GM12878 (cell line): ENCODE measurements around the gene IRAK2. TPM values are rescaled to one million over a fixed set of nuclear protein-coding genes. Genes with fewer than 3 reads are reported as not detected.

ENCODE experiments used
- ATAC-seq: fragments of 200-7000 bp; cut with Tn5 transposase; 3 replicates; pipeline ENCODE4 v1.9.1; 2020; ENCODE audit warnings: mild to moderate bottlenecking, moderate library complexity
- BruUV-seq: library from RNA; stranded (reverse); fragments of 400-500 nt; replicated peaks from 2 replicates; lab custom pipeline; 2021; lab: Mats Ljungman, UMichigan
- CTCF ChIA-PET: fragments of 300-600 bp; sonication (Branson Sonifier 250); formaldehyde crosslinking; extraction: SDS; loops from one replicate; lab custom pipeline; 2021; ENCODE audit warnings: inconsistent platforms; lab: Yijun Ruan, JAX
- POLR2A ChIA-PET: fragments of 350-600 bp; formaldehyde crosslinking; extraction: SDS; loops from one replicate; lab custom pipeline; 2021; ENCODE audit warnings: inconsistent platforms; lab: Charles Lee
- RAD21 ChIA-PET: fragments of 300-600 bp; sonication (Branson Sonifier 250); formaldehyde crosslinking; loops from one replicate; lab custom pipeline; 2023; ENCODE audit warnings: antibody characterized with exemption; ENCODE audit not compliant: unreplicated experiment; lab: Charles Lee
- SMC1A ChIA-PET: fragments of 300-600 bp; sonication (Branson Sonifier 250); formaldehyde crosslinking; loops from one replicate; lab custom pipeline; 2023; ENCODE audit not compliant: unreplicated experiment, uncharacterized antibody; lab: Charles Lee
- DNase-seq: peaks from one replicate; pipeline ENCODE4 v3.0.0-alpha.2; 2011; ENCODE audit warnings: low read depth, low spot score
- FAIRE-seq: peaks from 3 replicates; lab custom pipeline; 2011; peaks lifted over from hg19 to GRCh38; lab: Jason Lieb, UNC
- H2AFZ ChIP-seq: 2 replicates; pipeline ENCODE4 v1.6.0; 2011; ENCODE audit warnings: low read depth, low read length, control low read depth; ENCODE audit not compliant: control insufficient read depth
- H3K27ac ChIP-seq: 2 replicates; pipeline ENCODE4 v1.5.1; 2011; ENCODE audit warnings: control low read depth; ENCODE audit not compliant: control insufficient read depth, insufficient read depth
- H3K27me3 ChIP-seq, 2 experiments: replicated peaks in 1 of 2; 2 replicates each; pipeline versions ENCODE4 v1.6.0 to v1.6.1; 2011; ENCODE audit warnings: low read length in 1 of 2; ENCODE audit not compliant: control insufficient read depth in 2 of 2, insufficient read depth in 2 of 2
- H3K36me3 ChIP-seq, 2 experiments: 2 replicates each; pipeline ENCODE4 v1.5.1; 2011; ENCODE audit warnings: low read length in 1 of 2; ENCODE audit not compliant: control insufficient read depth in 2 of 2, insufficient read depth in 2 of 2
- H3K4me1 ChIP-seq: 2 replicates; pipeline ENCODE4 v1.6.1; 2011; ENCODE audit warnings: mild to moderate bottlenecking, low read length, moderate library complexity, mixed read lengths; ENCODE audit not compliant: control insufficient read depth, insufficient read depth
- H3K4me2 ChIP-seq: 2 replicates; pipeline ENCODE4 v1.6.0; 2011; ENCODE audit warnings: control low read depth; ENCODE audit not compliant: control insufficient read depth, insufficient read depth
- H3K4me3 ChIP-seq: fragments of 200-600 bp; sonication (generic); 2 replicates; pipeline ENCODE4 v1.5.1; 2016
- H3K79me2 ChIP-seq: 2 replicates; pipeline ENCODE4 v1.6.0; 2011; ENCODE audit warnings: low read length; ENCODE audit not compliant: control insufficient read depth, insufficient read depth
- H3K9ac ChIP-seq: 2 replicates; pipeline ENCODE4 v1.8.0; 2011; ENCODE audit warnings: low read length, control low read depth, mixed read lengths; ENCODE audit not compliant: control insufficient read depth, insufficient read depth
- H3K9me3 ChIP-seq: replicated peaks from 3 replicates; pipeline ENCODE4 v1.5.1; 2011; ENCODE audit warnings: mild to moderate bottlenecking, low read length; ENCODE audit not compliant: control insufficient read depth, insufficient read depth
- H4K20me1 ChIP-seq: 2 replicates; pipeline ENCODE4 v1.6.0; 2011; ENCODE audit not compliant: control insufficient read depth, insufficient read depth
- ASH2L ChIP-seq: fragments of 300-600, 200-600 bp; sonication (generic); IDR thresholded peaks from 2 replicates; pipeline ENCODE4 v1.6.1; 2017; ENCODE audit warnings: low read depth, mild to moderate bottlenecking, borderline replicate concordance
- CHD4 ChIP-seq: fragments of 200-600 bp; sonication (generic); IDR thresholded peaks from 2 replicates; pipeline ENCODE4 v1.6.1; 2016; ENCODE audit warnings: mild to moderate bottlenecking
- E4F1 ChIP-seq: fragments of 450-650 bp; IDR thresholded peaks from 2 replicates; pipeline ENCODE4 v1.6.1; 2018; ENCODE audit warnings: borderline replicate concordance, mild to moderate bottlenecking; ENCODE audit not compliant: partially characterized antibody
- EGR1 ChIP-seq, 2 experiments: IDR thresholded peaks; 1 replicate in 1 of 2; 2 replicates in 1 of 2; pipeline ENCODE4 v1.6.1; 2011 to 2012; ENCODE audit warnings: low read depth in 2 of 2, low read length in 2 of 2, borderline replicate concordance in 1 of 2, mild to moderate bottlenecking in 1 of 2, moderate library complexity in 1 of 2
- FOXM1 ChIP-seq: IDR thresholded peaks from 2 replicates; pipeline ENCODE4 v1.6.1; 2012; ENCODE audit warnings: low read depth, mild to moderate bottlenecking, inconsistent platforms, low read length, moderate library complexity
- KDM1A ChIP-seq: fragments of 200-600 bp; sonication (generic); IDR thresholded peaks from 2 replicates; pipeline ENCODE4 v1.6.1; 2016; ENCODE audit warnings: borderline replicate concordance
- MYC ChIP-seq: IDR thresholded peaks from 2 replicates; pipeline ENCODE4 v1.6.1; 2011; ENCODE audit warnings: mild to moderate bottlenecking, low read length, moderate library complexity, inconsistent platforms; ENCODE audit not compliant: insufficient read depth, insufficient replicate concordance, insufficient read length, severe bottlenecking
- NFXL1 ChIP-seq: fragments of 450-650 bp; IDR thresholded peaks from 2 replicates; pipeline ENCODE4 v1.6.1; 2017; ENCODE audit warnings: antibody characterized with exemption, mild to moderate bottlenecking, borderline replicate concordance
- NFYB ChIP-seq: IDR thresholded peaks from 2 replicates; pipeline ENCODE4 v1.6.1; 2011; ENCODE audit warnings: low read depth, mild to moderate bottlenecking, low read length, improper control_type of control experiment, moderate library complexity; ENCODE audit not compliant: insufficient read depth
- NKRF ChIP-seq: fragments of 450-650 bp; conservative IDR thresholded peaks from 2 replicates; pipeline ENCODE4 v1.6.1; 2017; ENCODE audit warnings: mild to moderate bottlenecking, moderate library complexity
- NR2C2 ChIP-seq: IDR thresholded peaks from 2 replicates; pipeline ENCODE4 v1.6.1; 2011; ENCODE audit warnings: borderline replicate concordance, low read depth; ENCODE audit not compliant: control insufficient read depth, insufficient read length
- RB1 ChIP-seq: fragments of 450-650 bp; formaldehyde crosslinking; IDR thresholded peaks from 2 replicates; pipeline ENCODE4 v1.6.1; 2017; ENCODE audit warnings: mild to moderate bottlenecking, borderline replicate concordance
- RFX5 ChIP-seq: IDR thresholded peaks from 2 replicates; pipeline ENCODE4 v1.6.1; 2011; ENCODE audit warnings: low read depth, low read length, improper control_type of control experiment
- STAT1 ChIP-seq: fragments of 450-650 bp; conservative IDR thresholded peaks from 2 replicates; pipeline ENCODE4 v1.6.1; 2014; ENCODE audit warnings: antibody characterized with exemption, mild to moderate bottlenecking
- TAF1 ChIP-seq: IDR thresholded peaks from 2 replicates; pipeline ENCODE4 v1.6.1; 2011; ENCODE audit warnings: mild to moderate bottlenecking, low read depth, low read length, borderline replicate concordance
- TARDBP ChIP-seq: IDR thresholded peaks from 2 replicates; pipeline ENCODE4 v1.6.1; 2016; ENCODE audit warnings: borderline replicate concordance
- ZBED1 ChIP-seq: IDR thresholded peaks from 2 replicates; pipeline ENCODE4 v1.6.1; 2016; ENCODE audit warnings: borderline replicate concordance
- ZNF274 ChIP-seq: IDR thresholded peaks from one replicate; pipeline ENCODE4 v1.8.0; 2011; ENCODE audit not compliant: insufficient read length, insufficient read depth
- WGBS: methylation state at CpG from one replicate; pipeline ENCODE4 v1.1.6; 2016; ENCODE audit warnings: low lambda C conversion rate; ENCODE audit not compliant: insufficient replicate concordance, insufficient coverage; ENCODE audit errors: missing lambda C conversion rate; 5-methylcytosine and 5-hydroxymethylcytosine counted together
- in situ Hi-C: fragments of 300-500 bp; cut with MboI; formaldehyde crosslinking; loops from 9 replicates; pipeline ENCODE4 v1.14.3; 2018; ENCODE audit warnings: mixed read lengths
- intact Hi-C: fragments of 100-400 bp; cut with micrococcal nuclease; formaldehyde crosslinking; loops from one replicate; pipeline ENCODE4 v1.14.2; 2022; ENCODE audit not compliant: unreplicated experiment
- polyA plus RNA-seq, 11 experiments: library from polyadenylated mRNA; depleted of rRNA in 4 of 11; unstranded in 6 of 11; stranded (reverse) in 5 of 11; fragments of >200 nt; fragmentation: Nextera tagmentation in 4 of 11; fragmentation: Illumina TruSeq in 1 of 11; extraction: Ambion mirVana in 4 of 11; extraction: Trizol in 1 of 11; gene quantifications; 1 replicate in 1 of 11; 2 replicates in 10 of 11; pipeline versions ENCODE4 v1.2.1 to v1.2.3, GENCODE V29; 2011 to 2016; ENCODE audit warnings: inconsistent platforms in 2 of 11, missing spikeins in 2 of 11, low read depth in 1 of 11
- total RNA-seq, 4 experiments: library from RNA; depleted of rRNA in 3 of 4; stranded (reverse); fragments of >200 nt in 3 of 4; fragmentation: Illumina TruSeq in 1 of 4; extraction: Trizol in 1 of 4; gene quantifications; 2 replicates each; pipeline versions ENCODE4 v1.2.1 to v1.2.3, GENCODE V29; 2013 to 2021

The IRAK2 gene
- total and polyA plus RNA-seq, 10 of the 15 experiments (the other 5 are each of a cell fraction or from before 2014, with no cell fraction given), result 0.48 to 5.7 (median 4.5) TPM

- peaks cover 50% of the 10 kb centered on the region for H3K79me2 ChIP-seq
- POLR2A ChIA-PET, result interaction anchor here (1.4 kb wide), 1 partner anchor 9 kb away, joined by 3 read pairs; no protein-coding TSS in a partner anchor
- DNase-seq, result no peak
- no peak for TF ChIP-seq RFX5
- no peak for TF ChIP-seq KDM1A
- TF ChIP-seq RB1, result no peak
- TF ChIP-seq ASH2L, result no peak
- TF ChIP-seq E4F1, result no peak
- no peak for TF ChIP-seq NFYB
- TF ChIP-seq TAF1, result no peak
- TF ChIP-seq ZNF274, result no peak
- no peak for TF ChIP-seq CHD4
- TF ChIP-seq ZBED1, result no peak
- no peak for TF ChIP-seq TARDBP
- TF ChIP-seq EGR1 (IDR thresholded peaks at IDR 0.05; ENCODE audit: borderline replicate concordance in 1 of 2, low read depth in 2 of 2, low read length in 2 of 2), result no peak
- TF ChIP-seq NR2C2, result no peak
- no peak for TF ChIP-seq NFXL1
- TF ChIP-seq STAT1, result no peak
- no peak for TF ChIP-seq FOXM1
- no peak for TF ChIP-seq MYC
- TF ChIP-seq NKRF, result no peak
- TF ChIP-seq, all 136 proteins: peak for 0
- Histone ChIP-seq H3K4me2 (no peak overlapping the region), H3K9me3 (no peaks in the 10 kb centered on the region), H3K36me3 (peaks cover 8 to 26% of the 10 kb centered on the region in 2 experiments; a peak in 3 of 4 replicates), H3K4me3 (0 out of 2 replicates have a peak overlapping the region, but pooled peaks have one; percentile 24), H3K27ac (no peak overlapping the region), H2AFZ (no peak overlapping the region), H3K27me3 (no peaks in the 10 kb centered on the region), H3K4me1 (no peaks in the 10 kb centered on the region), H4K20me1 (no peaks in the 10 kb centered on the region), H3K9ac (no peak overlapping the region)
- BruUV-seq, result no TSS peak
- ChIA-PET RAD21 (interaction anchor here (1.1 kb wide), 1 partner anchor 22 kb away, joined by 3 read pairs; no protein-coding TSS in a partner anchor), SMC1A (interaction anchor here (1.2 to 1.5 kb wide), 2 partner anchors 62 to 142 kb away, joined by 3 to 4 read pairs; partner anchors contain the start of gene SEC13), CTCF (interaction anchor here (1.4 kb wide), 1 partner anchor 9 kb away, joined by 3 read pairs; no protein-coding TSS in a partner anchor)
- intact Hi-C loops (no loop called here), in situ Hi-C loops (no loop called here)
- FAIRE-seq (no peak), ATAC-seq (no peak)
- 98% methylated on average over 7 of the region's 7 CpGs for WGBS
These were observed 94.3 kb downstream of the IRAK2 start for GRCh38 chr3:10259036-10259435.
